Fibroblast of the conjunctiva (primary cell): ENCODE measurements around the gene CEP170.

Experiments used
- DNase-seq: peaks from one replicate; pipeline ENCODE4 v3.0.0-alpha.2; 2010; ENCODE audit warnings: low read depth

Gene CEP170

DNA sequence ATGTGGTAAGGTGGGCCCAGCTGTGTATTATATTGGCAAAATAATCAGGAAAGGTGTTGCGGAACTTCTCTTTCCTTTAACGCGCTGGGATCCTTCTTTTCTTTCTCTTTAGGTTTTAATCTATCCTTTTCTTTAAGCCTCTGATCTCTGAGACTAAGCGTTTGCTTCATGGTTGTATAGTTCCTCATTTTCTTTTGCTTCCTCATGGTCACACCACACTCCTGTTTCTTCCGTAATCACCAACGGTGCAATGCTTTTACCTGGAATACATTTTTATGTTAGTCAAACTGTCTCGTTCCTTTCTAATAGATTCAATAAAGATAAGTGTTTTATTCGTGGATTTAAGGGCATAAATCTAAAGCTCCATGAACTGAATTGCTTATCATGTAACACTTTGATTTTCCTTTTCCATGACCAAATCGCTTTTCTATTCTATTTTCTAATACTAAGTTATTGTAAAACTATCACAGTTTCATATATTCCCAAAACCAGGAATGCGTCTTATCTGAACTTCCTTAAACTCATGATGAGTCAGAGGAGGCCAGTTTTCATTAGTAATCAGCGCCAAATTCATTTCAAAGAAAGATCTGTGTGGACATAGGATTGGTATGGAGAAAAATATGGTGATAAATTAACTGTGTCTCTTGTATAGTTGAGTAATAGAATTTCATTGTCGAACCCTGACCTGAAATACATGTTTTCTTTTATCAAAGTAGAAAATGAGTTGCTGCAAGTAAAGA is 13.0 kb upstream of the CEP170 start:
- no peak for DNase-seq

DNA sequence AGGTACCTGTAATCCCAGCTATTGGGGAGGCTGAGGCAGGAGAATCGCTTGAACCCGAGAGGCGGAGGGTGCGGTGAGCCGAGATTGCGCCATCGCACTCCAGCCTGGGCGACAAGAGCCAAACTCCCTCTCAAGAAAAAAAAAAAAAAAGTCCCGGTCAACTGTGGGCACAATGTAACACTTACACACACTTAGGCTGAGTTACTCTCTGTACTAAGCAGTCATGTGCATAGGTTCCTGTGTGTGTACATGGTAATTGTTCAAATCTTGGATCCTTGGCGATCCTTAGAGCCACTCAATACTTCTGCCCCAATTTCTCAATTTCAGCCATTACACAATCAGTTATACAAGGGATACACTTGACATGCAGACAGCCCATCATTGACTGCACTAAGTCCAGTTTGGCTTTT is 12.4 kb upstream of the CEP170 start:
- no peak for DNase-seq

GRCh38 chr1:243266231-243266630 is 11.2 kb upstream of the CEP170 start:
- DNase-seq: no peak

- peak; percentile 69 for DNase-seq
Observed at GRCh38 chr1:243264717-243265116, 9.6 kb upstream of the CEP170 start.

DNA sequence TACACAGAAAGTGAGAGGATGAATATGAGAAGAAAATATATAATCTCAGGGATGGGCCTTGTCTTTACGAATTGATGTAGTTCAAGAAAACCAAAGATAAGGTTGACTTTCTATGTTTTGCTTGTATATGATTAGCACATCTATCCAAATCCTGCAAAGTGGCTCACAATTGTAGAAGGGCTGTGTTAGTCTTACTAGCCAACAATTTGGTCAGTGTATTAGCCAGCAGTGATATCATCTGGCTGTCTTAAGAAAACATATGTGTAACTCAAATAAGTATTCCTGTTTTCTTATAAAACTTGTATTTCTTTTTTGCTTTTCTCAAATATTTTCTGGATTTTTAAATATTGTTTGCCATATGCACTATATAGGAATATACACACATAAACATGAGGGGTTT is 6.3 kb upstream of the CEP170 start:
- DNase-seq: no peak

GRCh38 chr1:243260221-243260880 is 5.3 kb upstream of the CEP170 start:
- no peak for DNase-seq

GRCh38 chr1:243258731-243259130 is 3.6 kb upstream of the CEP170 start:
- DNase-seq: no peak

- DNase-seq: no peak
Observed at GRCh38 chr1:243257189-243257588, 2.1 kb upstream of the CEP170 start.

DNA sequence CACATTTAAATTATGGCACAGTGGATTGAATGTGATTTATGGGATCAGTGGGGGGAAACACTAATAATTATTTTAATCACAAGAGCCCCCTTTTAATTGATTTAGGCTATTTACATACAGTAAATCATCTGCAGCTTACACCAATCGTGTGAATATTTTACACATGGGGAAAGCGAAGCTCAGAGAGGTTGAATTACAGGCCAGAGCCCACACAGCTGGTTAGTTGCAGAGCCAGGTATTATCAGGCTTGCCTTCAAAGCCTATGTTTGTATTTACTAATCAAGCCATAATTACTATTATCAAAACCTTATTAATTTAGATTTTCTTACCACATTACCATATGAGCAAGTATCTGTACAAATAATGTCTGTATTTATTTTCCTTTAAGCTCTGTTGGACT is 1.5 kb upstream of the CEP170 start:
- no peak for DNase-seq

GRCh38 chr1:243255791-243256512 is 871 bp upstream of the CEP170 start, which contains the start of gene SDCCAG8:
TSS of gene SDCCAG8 (plus strand) at chr1:243256041. CDS start at chr1:243256174, 133 bp downstream.
- peak; percentile 100 for DNase-seq

GRCh38 chr1:243254233-243254926 is 701 bp downstream of the CEP170 start:
- DNase-seq: peak; percentile 44

DNA sequence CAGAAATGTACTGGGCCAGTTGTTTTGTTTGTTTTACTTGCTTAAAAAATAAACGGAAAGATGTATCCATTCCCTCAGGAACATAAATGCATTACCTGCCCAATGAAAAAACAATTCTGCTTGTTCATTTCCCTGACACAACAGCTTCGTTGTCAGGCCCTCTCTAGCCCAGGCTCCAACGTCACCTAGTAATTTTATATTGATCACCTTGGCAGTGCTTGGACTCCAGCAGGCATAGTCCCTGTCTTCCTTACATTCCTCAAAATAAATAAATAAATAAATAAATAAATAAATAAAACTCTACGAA is 1.2 kb downstream of the CEP170 start:
- DNase-seq: no peak

DNA sequence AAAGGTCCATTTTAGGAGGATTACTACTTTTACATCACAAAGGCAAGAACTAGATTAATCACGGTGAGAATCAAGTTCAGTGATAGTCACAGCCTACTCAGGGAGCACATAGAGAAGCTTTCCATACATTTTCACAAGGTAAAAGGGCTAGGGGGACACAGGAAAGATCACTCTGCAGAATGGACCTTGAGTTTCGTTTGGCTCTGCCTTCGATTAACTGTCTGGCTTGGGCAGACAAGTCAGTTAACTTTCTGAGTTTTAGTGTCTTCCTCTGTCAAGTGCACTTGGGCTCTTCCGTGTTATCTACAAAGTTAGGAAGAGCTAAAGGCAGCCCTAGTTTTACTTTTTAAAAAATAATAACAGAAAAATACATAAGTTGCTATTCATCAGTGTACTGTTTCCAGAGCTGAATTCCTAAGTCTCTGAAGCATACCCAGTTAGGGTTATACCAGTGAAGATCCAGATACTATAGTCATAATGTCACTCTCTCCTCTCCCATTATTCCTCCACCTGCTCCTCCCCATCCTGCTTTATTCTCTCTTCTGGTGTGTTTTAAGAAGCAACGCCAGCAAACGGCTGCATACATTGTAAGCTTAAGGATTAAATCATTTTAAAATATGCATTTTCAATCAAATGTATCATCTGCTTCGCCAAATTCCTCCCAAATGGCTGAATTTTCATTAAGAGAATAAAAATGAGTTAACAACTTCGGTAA is 1.7 kb downstream of the CEP170 start:
- no peak for DNase-seq

DNA sequence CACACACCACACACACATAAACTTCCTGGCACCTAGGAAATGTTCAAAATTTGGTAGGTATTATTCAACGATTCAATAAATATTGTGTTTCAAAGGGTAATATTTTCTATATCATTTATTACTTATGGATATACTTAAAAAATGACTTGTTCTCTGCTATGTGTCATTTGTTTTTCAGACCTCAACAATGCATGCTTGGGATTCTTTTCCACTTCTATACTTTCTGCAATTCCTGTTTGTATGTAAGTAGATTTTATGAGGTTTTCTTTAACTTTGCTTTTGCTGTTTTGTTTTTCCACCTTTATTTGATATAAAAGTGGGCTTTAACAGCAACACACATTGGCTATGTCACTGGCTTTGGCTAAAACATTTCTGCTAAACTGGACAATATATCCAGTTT is 3.5 kb downstream of the CEP170 start:
- DNase-seq: no peak

DNA sequence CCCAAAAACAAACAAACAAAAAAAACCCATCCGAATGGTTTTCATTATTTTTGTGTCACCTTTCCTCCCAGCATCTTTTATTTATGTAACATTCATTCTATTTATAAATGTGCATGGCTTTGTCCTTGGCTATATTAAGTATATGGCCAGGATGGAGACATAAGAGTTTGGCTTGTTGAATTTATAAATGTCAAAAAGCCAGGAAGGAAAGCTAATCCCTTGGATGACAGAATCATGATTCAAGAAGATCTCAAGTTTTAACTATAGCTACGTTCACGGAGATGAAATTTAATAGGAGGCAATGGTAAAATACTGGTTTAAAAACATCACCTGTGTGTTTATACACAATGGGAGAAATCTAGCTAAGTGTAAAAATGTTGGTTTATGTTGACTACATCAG is 5.0 kb downstream of the CEP170 start:
- DNase-seq: no peak

DNA sequence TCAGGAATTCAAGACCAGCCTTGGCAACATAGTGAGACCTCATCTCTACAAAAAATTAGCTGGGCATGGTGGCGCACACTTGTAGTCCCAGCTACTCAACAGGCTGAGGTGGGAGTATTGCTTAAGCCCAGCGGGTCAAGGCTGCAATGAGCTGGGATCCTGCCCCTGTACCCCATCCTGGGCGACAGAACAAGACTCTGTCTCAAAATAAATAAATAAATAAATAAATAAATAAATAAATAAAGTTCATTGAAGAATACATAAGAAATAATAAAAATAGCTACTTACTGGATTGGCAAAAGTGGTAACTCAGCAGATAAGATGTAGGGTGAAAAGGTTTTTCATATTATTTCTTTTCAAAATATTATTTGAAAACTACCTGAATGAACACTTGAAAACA is 5.9 kb downstream of the CEP170 start:
- DNase-seq: no peak

GRCh38 chr1:243247901-243248300 is 7.2 kb downstream of the CEP170 start:
- DNase-seq: no peak

GRCh38 chr1:243246916-243247315 is 8.2 kb downstream of the CEP170 start:
- DNase-seq: no peak

GRCh38 chr1:243244432-243244841 is 10.6 kb downstream of the CEP170 start:
- no peak for DNase-seq

DNA sequence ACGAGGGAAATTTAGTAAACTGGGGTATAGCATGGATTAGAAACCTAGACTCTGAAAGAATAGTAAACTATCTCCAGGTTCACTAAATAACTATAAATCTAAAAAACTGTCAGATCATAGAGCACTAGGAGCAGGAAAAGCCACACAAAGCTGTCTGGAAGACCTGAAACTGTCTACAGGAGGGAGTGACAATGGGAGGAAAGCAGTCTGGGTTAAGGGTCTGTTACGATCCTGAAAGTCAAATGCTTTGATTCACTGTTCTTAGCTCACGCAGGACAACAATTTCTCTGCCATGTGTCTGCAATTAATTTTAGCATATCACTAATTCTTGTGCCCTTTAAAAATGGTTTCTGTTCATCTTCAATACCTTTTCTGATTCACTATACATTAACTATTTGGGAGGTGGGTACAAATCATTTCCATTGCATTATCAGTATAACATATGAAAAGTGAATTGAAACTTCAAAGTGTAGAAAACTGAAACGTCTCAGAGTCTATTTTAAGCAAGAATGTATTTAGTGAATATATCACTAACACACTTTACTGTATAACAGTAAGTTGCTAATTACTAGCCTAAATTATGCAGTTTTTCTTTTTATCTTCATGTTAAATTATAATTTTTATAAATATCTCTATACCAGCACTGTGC is 18.4 kb downstream of the CEP170 start:
- no peak for DNase-seq

GRCh38 chr1:243234978-243235647 is 20.0 kb downstream of the CEP170 start:
- no peak for DNase-seq
